ENCODE data around the gene GATA2.

DNA sequence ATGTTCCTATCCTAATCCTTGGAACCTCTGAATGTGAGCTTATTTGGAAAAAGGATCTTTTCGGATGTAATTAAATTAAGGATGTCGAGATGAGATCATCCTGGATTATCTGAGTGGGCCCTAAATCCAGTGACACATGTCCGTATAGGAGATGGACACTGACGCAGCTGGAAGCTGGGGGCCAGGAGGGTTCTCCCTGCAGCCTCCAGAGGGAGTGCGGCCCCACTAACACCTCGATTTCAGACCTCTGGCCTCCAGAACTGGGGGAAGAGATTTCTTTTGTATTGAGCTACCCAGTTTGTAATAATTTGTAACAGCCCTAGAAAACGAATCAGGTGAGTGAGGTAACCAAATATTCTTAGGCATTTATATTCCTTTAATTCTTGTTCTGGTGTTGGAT lies 28.8 kb downstream of the GATA2 start:
- TF ChIP-seq, protein P1, sequence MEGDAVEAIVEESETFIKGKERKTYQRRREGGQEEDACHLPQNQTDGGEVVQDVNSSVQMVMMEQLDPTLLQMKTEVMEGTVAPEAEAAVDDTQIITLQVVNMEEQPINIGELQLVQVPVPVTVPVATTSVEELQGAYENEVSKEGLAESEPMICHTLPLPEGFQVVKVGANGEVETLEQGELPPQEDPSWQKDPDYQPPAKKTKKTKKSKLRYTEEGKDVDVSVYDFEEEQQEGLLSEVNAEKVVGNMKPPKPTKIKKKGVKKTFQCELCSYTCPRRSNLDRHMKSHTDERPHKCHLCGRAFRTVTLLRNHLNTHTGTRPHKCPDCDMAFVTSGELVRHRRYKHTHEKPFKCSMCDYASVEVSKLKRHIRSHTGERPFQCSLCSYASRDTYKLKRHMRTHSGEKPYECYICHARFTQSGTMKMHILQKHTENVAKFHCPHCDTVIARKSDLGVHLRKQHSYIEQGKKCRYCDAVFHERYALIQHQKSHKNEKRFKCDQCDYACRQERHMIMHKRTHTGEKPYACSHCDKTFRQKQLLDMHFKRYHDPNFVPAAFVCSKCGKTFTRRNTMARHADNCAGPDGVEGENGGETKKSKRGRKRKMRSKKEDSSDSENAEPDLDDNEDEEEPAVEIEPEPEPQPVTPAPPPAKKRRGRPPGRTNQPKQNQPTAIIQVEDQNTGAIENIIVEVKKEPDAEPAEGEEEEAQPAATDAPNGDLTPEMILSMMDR (IDR thresholded peaks at IDR 0.05) = no peak
- no peak for TF ChIP-seq POLR2A (IDR thresholded peaks at IDR 0.05)

Measured in thyroid gland (tissue), 4 donors.